Neural cell (in vitro differentiated cells): ENCODE measurements around the gene MYMK. TPM values are rescaled to one million over a fixed set of nuclear protein-coding genes. Genes with fewer than 3 reads are reported as not detected.

Experiments used
- H2AFZ ChIP-seq: fragments of 200-600, 300-800 bp; sonication (generic), shearing (Covaris generic); 2 replicates; pipeline ENCODE4 v1.6.0; 2014; ENCODE audit warnings: low read depth, mild to moderate bottlenecking, antibody characterized with exemption, low read length, moderate library complexity
- H3F3A ChIP-seq: fragments of 200-600 bp; shearing (Covaris generic); 2 replicates; pipeline ENCODE4 v1.6.1; 2016; ENCODE audit warnings: mild to moderate bottlenecking, moderate library complexity, mixed read lengths, antibody characterized with exemption, low read length; ENCODE audit not compliant: insufficient read depth, poor library complexity, severe bottlenecking
- H3K27ac ChIP-seq: fragments of 200-600, 300-800 bp; sonication (generic), shearing (Covaris generic); 2 replicates; pipeline ENCODE4 v1.5.1; 2014; ENCODE audit warnings: mild to moderate bottlenecking, low read length, moderate library complexity
- H3K27me3 ChIP-seq: fragments of 300-800, 200-600 bp; sonication (generic), shearing (Covaris generic); 2 replicates; pipeline ENCODE4 v1.6.0; 2014; ENCODE audit warnings: mild to moderate bottlenecking, low read depth, low read length, moderate library complexity; ENCODE audit not compliant: insufficient read depth
- H3K36me3 ChIP-seq: fragments of 300-800, 200-600 bp; sonication (generic), shearing (Covaris generic); 2 replicates; pipeline ENCODE4 v1.5.1; 2014; ENCODE audit warnings: mild to moderate bottlenecking, antibody characterized with exemption, low read length, moderate library complexity; ENCODE audit not compliant: insufficient read depth
- H3K4me2 ChIP-seq: fragments of 300-800, 200-600 bp; sonication (generic), shearing (Covaris generic); 2 replicates; pipeline ENCODE4 v1.6.0; 2014; ENCODE audit warnings: mild to moderate bottlenecking, low read length
- H3K4me3 ChIP-seq: fragments of 300-800, 200-600 bp; sonication (generic), shearing (Covaris generic); 2 replicates; pipeline ENCODE4 v1.5.1; 2014; ENCODE audit warnings: mild to moderate bottlenecking, low read length, moderate library complexity
- H3K79me2 ChIP-seq: fragments of 200-600 bp; shearing (Covaris generic); replicated peaks from 2 replicates; pipeline ENCODE4 v1.6.0; 2014; ENCODE audit warnings: mild to moderate bottlenecking, low read length, moderate library complexity; ENCODE audit not compliant: insufficient read depth
- H3K9ac ChIP-seq: fragments of 300-800, 200-600 bp; sonication (generic), shearing (Covaris generic); 2 replicates; pipeline ENCODE4 v1.6.1; 2016; ENCODE audit warnings: mild to moderate bottlenecking, low read length, mixed read lengths
- H3K9me2 ChIP-seq: fragments of 200-600 bp; shearing (Covaris generic); 2 replicates; pipeline ENCODE4 v1.6.1; 2016; ENCODE audit warnings: mild to moderate bottlenecking, low read length, mixed read lengths; ENCODE audit not compliant: insufficient read depth
- H3K9me3 ChIP-seq: fragments of 200-600, 300-800 bp; sonication (generic), shearing (Covaris generic); 2 replicates; pipeline ENCODE4 v1.6.1; 2016; ENCODE audit warnings: mild to moderate bottlenecking, mixed run types, low read length, moderate library complexity, mixed read lengths
- H4K20me1 ChIP-seq: fragments of 200-600 bp; shearing (Covaris generic); 2 replicates; pipeline ENCODE4 v1.6.1; 2016; ENCODE audit warnings: mild to moderate bottlenecking, mixed run types; ENCODE audit not compliant: insufficient read depth
- CTCF ChIP-seq: fragments of 450-650 bp; IDR thresholded peaks from 2 replicates; pipeline ENCODE4 v1.5.1; 2014; ENCODE audit warnings: antibody characterized with exemption, mild to moderate bottlenecking, moderate library complexity; ENCODE audit not compliant: poor library complexity, severe bottlenecking
- EP300 ChIP-seq: fragments of 450-650 bp; conservative IDR thresholded peaks from 2 replicates; pipeline ENCODE4 v1.6.1; 2014; ENCODE audit warnings: antibody characterized with exemption, mild to moderate bottlenecking, moderate library complexity; ENCODE audit not compliant: poor library complexity, severe bottlenecking
- EZH2 ChIP-seq: fragments of 200-600, 300-800 bp; shearing (Covaris generic), sonication (generic); IDR thresholded peaks from 2 replicates; pipeline ENCODE4 v1.6.1; 2014; ENCODE audit warnings: antibody characterized with exemption, low read length, borderline replicate concordance, mild to moderate bottlenecking; ENCODE audit not compliant: insufficient read depth, poor library complexity, severe bottlenecking
- MXI1 ChIP-seq: fragments of 450-650 bp; conservative IDR thresholded peaks from 2 replicates; pipeline ENCODE4 v1.6.1; 2014; ENCODE audit warnings: antibody characterized with exemption, mild to moderate bottlenecking; ENCODE audit not compliant: poor library complexity, severe bottlenecking
- POLR2AphosphoS5 ChIP-seq: IDR thresholded peaks from 2 replicates; pipeline ENCODE4 v1.6.1; 2012
- SMC3 ChIP-seq: fragments of 450-650 bp; conservative IDR thresholded peaks from 2 replicates; pipeline ENCODE4 v1.6.1; 2014; ENCODE audit warnings: antibody characterized with exemption, mild to moderate bottlenecking, moderate library complexity; ENCODE audit not compliant: poor library complexity
- TAF1 ChIP-seq: IDR thresholded peaks from 2 replicates; pipeline ENCODE4 v1.6.1; 2012; ENCODE audit warnings: low read depth
- polyA plus RNA-seq: library from polyadenylated mRNA; depleted of rRNA; stranded (reverse); fragments of >200 nt; gene quantifications from 2 replicates; pipeline ENCODE4 v1.2.3, GENCODE V29; 2014
- TF ChIP-seq, protein P1 (sequence below): IDR thresholded peaks from 2 replicates; pipeline ENCODE4 v1.6.1; 2012; ENCODE audit warnings: borderline replicate concordance

MYMK gene
- polyA plus RNA-seq, 1 donor from 2014 or later = not detected

GRCh38 chr9:133468374-133468773, 56.4 kb downstream of the MYMK start:
- Histone ChIP-seq H3K9ac (no peak overlapping the region), H3K4me2 (no peak overlapping the region), H3K36me3 (peaks cover 5% of the 10 kb centered on the region), H4K20me1 (peaks cover 3% of the 10 kb centered on the region), H3K4me3 (no peak overlapping the region), H3F3A (no peaks in the 10 kb centered on the region), H3K27ac (no peak overlapping the region), H3K9me2 (no peaks in the 10 kb centered on the region), H2AFZ (no peak overlapping the region), H3K27me3 (no peaks in the 10 kb centered on the region), H3K9me3 (no peaks in the 10 kb centered on the region), H3K79me2 (no peaks in the 10 kb centered on the region)
- TF ChIP-seq, protein P1, sequence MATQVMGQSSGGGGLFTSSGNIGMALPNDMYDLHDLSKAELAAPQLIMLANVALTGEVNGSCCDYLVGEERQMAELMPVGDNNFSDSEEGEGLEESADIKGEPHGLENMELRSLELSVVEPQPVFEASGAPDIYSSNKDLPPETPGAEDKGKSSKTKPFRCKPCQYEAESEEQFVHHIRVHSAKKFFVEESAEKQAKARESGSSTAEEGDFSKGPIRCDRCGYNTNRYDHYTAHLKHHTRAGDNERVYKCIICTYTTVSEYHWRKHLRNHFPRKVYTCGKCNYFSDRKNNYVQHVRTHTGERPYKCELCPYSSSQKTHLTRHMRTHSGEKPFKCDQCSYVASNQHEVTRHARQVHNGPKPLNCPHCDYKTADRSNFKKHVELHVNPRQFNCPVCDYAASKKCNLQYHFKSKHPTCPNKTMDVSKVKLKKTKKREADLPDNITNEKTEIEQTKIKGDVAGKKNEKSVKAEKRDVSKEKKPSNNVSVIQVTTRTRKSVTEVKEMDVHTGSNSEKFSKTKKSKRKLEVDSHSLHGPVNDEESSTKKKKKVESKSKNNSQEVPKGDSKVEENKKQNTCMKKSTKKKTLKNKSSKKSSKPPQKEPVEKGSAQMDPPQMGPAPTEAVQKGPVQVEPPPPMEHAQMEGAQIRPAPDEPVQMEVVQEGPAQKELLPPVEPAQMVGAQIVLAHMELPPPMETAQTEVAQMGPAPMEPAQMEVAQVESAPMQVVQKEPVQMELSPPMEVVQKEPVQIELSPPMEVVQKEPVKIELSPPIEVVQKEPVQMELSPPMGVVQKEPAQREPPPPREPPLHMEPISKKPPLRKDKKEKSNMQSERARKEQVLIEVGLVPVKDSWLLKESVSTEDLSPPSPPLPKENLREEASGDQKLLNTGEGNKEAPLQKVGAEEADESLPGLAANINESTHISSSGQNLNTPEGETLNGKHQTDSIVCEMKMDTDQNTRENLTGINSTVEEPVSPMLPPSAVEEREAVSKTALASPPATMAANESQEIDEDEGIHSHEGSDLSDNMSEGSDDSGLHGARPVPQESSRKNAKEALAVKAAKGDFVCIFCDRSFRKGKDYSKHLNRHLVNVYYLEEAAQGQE = no peak
- no peak for TF ChIP-seq EP300
- peak; percentile 3 for TF ChIP-seq POLR2AphosphoS5

GRCh38 chr9:133467101-133467500, 57.7 kb downstream of the MYMK start:
- H3K9me3 ChIP-seq = no peaks in the 10 kb centered on the region
- H3K79me2 ChIP-seq = peaks cover 12% of the 10 kb centered on the region
- peaks cover 5% of the 10 kb centered on the region for H3K36me3 ChIP-seq
- H3F3A ChIP-seq = no peaks in the 10 kb centered on the region
- H3K27me3 ChIP-seq = no peaks in the 10 kb centered on the region
- H2AFZ ChIP-seq = no peak overlapping the region
- H4K20me1 ChIP-seq = peaks cover 3% of the 10 kb centered on the region
- no peak overlapping the region for H3K4me2 ChIP-seq
- no peak overlapping the region for H3K9ac ChIP-seq
- TF ChIP-seq CTCF (no peak), EP300 (no peak)
- TF ChIP-seq, protein P1 = no peak
- no peaks in the 10 kb centered on the region for H3K9me2 ChIP-seq
- no peak overlapping the region for H3K27ac ChIP-seq
- no peak overlapping the region for H3K4me3 ChIP-seq

- Histone ChIP-seq H3K36me3 (peaks cover 5% of the 10 kb centered on the region), H3K9me2 (no peaks in the 10 kb centered on the region), H3K9ac (no peak overlapping the region), H3F3A (no peaks in the 10 kb centered on the region), H3K27me3 (no peaks in the 10 kb centered on the region), H3K9me3 (no peaks in the 10 kb centered on the region), H3K4me2 (no peak overlapping the region), H2AFZ (no peak overlapping the region), H3K27ac (no peak overlapping the region), H4K20me1 (peaks cover 3% of the 10 kb centered on the region), H3K79me2 (peaks cover 23% of the 10 kb centered on the region), H3K4me3 (no peak overlapping the region)
- TF ChIP-seq POLR2AphosphoS5 (no peak), TAF1 (no peak), EZH2 (no peak), EP300 (no peak), SMC3 (no peak), MXI1 (no peak)
- TF ChIP-seq, protein P1 = no peak
Measured at GRCh38 chr9:133465984-133466383, 58.8 kb downstream of the MYMK start.
